WTC11 (cell line): ENCODE results near the gene ERVMER34-1. TPM values are rescaled to one million over a fixed set of nuclear protein-coding genes. Genes with fewer than 3 reads are reported as not detected.

Source experiments
- ATAC-seq: fragments of 200-7000 bp; cut with Tn5 transposase; 2 replicates; pipeline ENCODE4 v1.10.0; 2021; ENCODE audit warnings: mild to moderate bottlenecking, moderate library complexity
- Bru-seq: library from RNA; stranded (reverse); fragments of 400-500 nt; gene quantifications from one replicate; lab custom pipeline; 2021; lab: Mats Ljungman, UMichigan
- CTCF ChIA-PET: fragments of 300-600 bp; sonication (Branson Sonifier 250); formaldehyde crosslinking; loops from one replicate; lab custom pipeline; 2021; ENCODE audit warnings: antibody characterized with exemption; lab: Charles Lee
- POLR2A ChIA-PET: fragments of 350-600 bp; sonication (Branson Sonifier 250); formaldehyde crosslinking; loops from one replicate; lab custom pipeline; 2021; ENCODE audit warnings: antibody characterized with exemption; lab: Charles Lee
- DNase-seq: peaks from one replicate; pipeline ENCODE4 v3.0.0; 2021; ENCODE audit warnings: low spot score
- H3K27ac Mint-ChIP-seq: 2 replicates; pipeline ENCODE4 v1.8.0; 2021; ENCODE audit warnings: mixed read lengths
- H3K27me3 Mint-ChIP-seq: 2 replicates; pipeline ENCODE4 v1.8.0; 2021; ENCODE audit warnings: low read depth, mild to moderate bottlenecking, moderate library complexity, mixed read lengths
- H3K36me3 Mint-ChIP-seq: 2 replicates; pipeline ENCODE4 v1.8.0; 2021; ENCODE audit warnings: mixed read lengths
- H3K4me1 Mint-ChIP-seq: 2 replicates; pipeline ENCODE4 v1.8.0; 2022; ENCODE audit warnings: mixed read lengths
- H3K4me3 Mint-ChIP-seq: 2 replicates; pipeline ENCODE4 v1.8.0; 2021; ENCODE audit warnings: mild to moderate bottlenecking, moderate library complexity, mixed read lengths
- H3K9me3 Mint-ChIP-seq: 2 replicates; pipeline ENCODE4 v1.8.0; 2021; ENCODE audit warnings: mixed read lengths
- ELF4 ChIP-seq: sonication (generic); formaldehyde crosslinking; IDR thresholded peaks from 2 replicates; pipeline ENCODE4 v1.8.1; 2022; ENCODE audit warnings: low read depth, mild to moderate bottlenecking, moderate library complexity, missing genetic modification reagents
- ESRRA ChIP-seq: sonication (generic); formaldehyde crosslinking; IDR thresholded peaks from 2 replicates; pipeline ENCODE4 v1.8.1; 2022; ENCODE audit warnings: mild to moderate bottlenecking, missing genetic modification reagents, borderline replicate concordance
- FOXP1 ChIP-seq: sonication (generic); formaldehyde crosslinking; IDR thresholded peaks from 2 replicates; pipeline ENCODE4 v1.8.0; 2022; ENCODE audit warnings: missing genetic modification reagents, mild to moderate bottlenecking, moderate library complexity, borderline replicate concordance
- MXD4 ChIP-seq: fragments of 250-450 bp; sonication (Bioruptor Pico); IDR thresholded peaks from 2 replicates; pipeline ENCODE4 v1.8.0; 2021; ENCODE audit warnings: mild to moderate bottlenecking, moderate library complexity, borderline replicate concordance
- NFATC4 ChIP-seq: fragments of 250-450 bp; sonication (Bioruptor Pico); IDR thresholded peaks from 2 replicates; pipeline ENCODE4 v1.9.0; 2021; ENCODE audit warnings: mild to moderate bottlenecking
- NR1H2 ChIP-seq: sonication (generic); formaldehyde crosslinking; IDR thresholded peaks from 2 replicates; pipeline ENCODE4 v1.9.0; 2021; ENCODE audit warnings: mild to moderate bottlenecking, moderate library complexity, missing genetic modification reagents
- OVOL2 ChIP-seq: fragments of 250-450 bp; sonication (Bioruptor Pico); IDR thresholded peaks from 2 replicates; pipeline ENCODE4 v1.9.0; 2021; ENCODE audit warnings: mild to moderate bottlenecking, borderline replicate concordance
- SP1 ChIP-seq: sonication (generic); formaldehyde crosslinking; conservative IDR thresholded peaks from 2 replicates; pipeline ENCODE4 v1.8.1; 2022; ENCODE audit warnings: missing genetic modification reagents
- ZNF416 ChIP-seq: fragments of 250-450 bp; sonication (Bioruptor Pico); IDR thresholded peaks from 2 replicates; pipeline ENCODE4 v1.9.0; 2021; ENCODE audit warnings: mild to moderate bottlenecking, inconsistent platforms
- long read RNA-seq, 3 experiments: library from RNA in 1 of 3; library from capped mRNA in 1 of 3; library from polyadenylated mRNA in 1 of 3; unstranded in 2 of 3; stranded (forward) in 1 of 3; transcript quantifications; one replicate each; pipeline ENCODE4 v2.0.0, GENCODE V29; 2021
- total RNA-seq: library from RNA; stranded (reverse); gene quantifications from 3 replicates; pipeline ENCODE4 v1.2.3, GENCODE V29; 2021
- TF ChIP-seq, protein P1 (sequence below): fragments of 250-450 bp; sonication (Bioruptor Pico); IDR thresholded peaks from 2 replicates; pipeline ENCODE4 v1.9.0; 2021; ENCODE audit warnings: mild to moderate bottlenecking
- TF ChIP-seq, protein P2 (sequence below): sonication (generic); formaldehyde crosslinking; IDR thresholded peaks from 2 replicates; pipeline ENCODE4 v1.8.1; 2023; ENCODE audit warnings: mild to moderate bottlenecking, missing genetic modification reagents, moderate library complexity
- TF ChIP-seq, protein P3 (sequence below): sonication (generic); formaldehyde crosslinking; IDR thresholded peaks from 2 replicates; pipeline ENCODE4 v1.8.0; 2022; ENCODE audit warnings: mild to moderate bottlenecking, missing genetic modification reagents
- TF ChIP-seq, protein P4 (sequence below): sonication (generic); formaldehyde crosslinking; IDR thresholded peaks from 2 replicates; pipeline ENCODE4 v1.8.1; 2022; ENCODE audit warnings: low read depth, missing genetic modification reagents, borderline replicate concordance
- TF ChIP-seq, protein P5 (sequence below): sonication (generic); formaldehyde crosslinking; IDR thresholded peaks from 2 replicates; pipeline ENCODE4 v1.8.1; 2022; ENCODE audit warnings: mild to moderate bottlenecking, moderate library complexity, missing genetic modification reagents
- TF ChIP-seq, protein P6 (sequence below): sonication (generic); formaldehyde crosslinking; IDR thresholded peaks from 2 replicates; pipeline ENCODE4 v1.8.0; 2022; ENCODE audit warnings: mild to moderate bottlenecking, missing genetic modification reagents
- TF ChIP-seq, protein P7 (sequence below): sonication (generic); formaldehyde crosslinking; IDR thresholded peaks from 2 replicates; pipeline ENCODE4 v1.8.1; 2023; ENCODE audit warnings: mild to moderate bottlenecking, missing genetic modification reagents
- TF ChIP-seq, protein P8 (sequence below): sonication (generic); formaldehyde crosslinking; IDR thresholded peaks from 2 replicates; pipeline ENCODE4 v1.8.1; 2022; ENCODE audit warnings: mild to moderate bottlenecking, missing genetic modification reagents, moderate library complexity, borderline replicate concordance

Gene ERVMER34-1, protein sequence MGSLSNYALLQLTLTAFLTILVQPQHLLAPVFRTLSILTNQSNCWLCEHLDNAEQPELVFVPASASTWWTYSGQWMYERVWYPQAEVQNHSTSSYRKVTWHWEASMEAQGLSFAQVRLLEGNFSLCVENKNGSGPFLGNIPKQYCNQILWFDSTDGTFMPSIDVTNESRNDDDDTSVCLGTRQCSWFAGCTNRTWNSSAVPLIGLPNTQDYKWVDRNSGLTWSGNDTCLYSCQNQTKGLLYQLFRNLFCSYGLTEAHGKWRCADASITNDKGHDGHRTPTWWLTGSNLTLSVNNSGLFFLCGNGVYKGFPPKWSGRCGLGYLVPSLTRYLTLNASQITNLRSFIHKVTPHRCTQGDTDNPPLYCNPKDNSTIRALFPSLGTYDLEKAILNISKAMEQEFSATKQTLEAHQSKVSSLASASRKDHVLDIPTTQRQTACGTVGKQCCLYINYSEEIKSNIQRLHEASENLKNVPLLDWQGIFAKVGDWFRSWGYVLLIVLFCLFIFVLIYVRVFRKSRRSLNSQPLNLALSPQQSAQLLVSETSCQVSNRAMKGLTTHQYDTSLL
- 14.6 to 27.8 TPM (median 24.0 TPM) in 3 replicates for total RNA-seq
- percentile 88 among the genes with signal in this experiment for Bru-seq, nascent RNA
- long read RNA-seq, experiment 1, transcript ERVMER34-1-201 (4 exons, 2,744 nt), result minor isoform, 19 of 114 reads
- long read RNA-seq, experiment 1, transcript ERVMER34-1-202 (3 exons, 3,830 nt), result major isoform, 71 of 114 reads
- long read RNA-seq, experiment 1, partial matches to known transcripts, result 5 of 114 reads
- long read RNA-seq, experiment 1, other reads (novel, unspliced or antisense), result 19 of 114 reads
- long read RNA-seq, experiment 2, transcript ERVMER34-1-202 (3 exons, 3,830 nt), result major isoform, 14 of 41 reads
- long read RNA-seq, experiment 2, partial matches to known transcripts, result 1 of 41 reads
- long read RNA-seq, experiment 2, other reads (novel, unspliced or antisense), result 23 of 41 reads
- long read RNA-seq, experiment 3, transcript ERVMER34-1-202 (3 exons, 3,830 nt), result major isoform, 23 of 48 reads
- long read RNA-seq, experiment 3, partial matches to known transcripts, result 4 of 48 reads
- long read RNA-seq, experiment 3, other reads (novel, unspliced or antisense), result 20 of 48 reads

DNA sequence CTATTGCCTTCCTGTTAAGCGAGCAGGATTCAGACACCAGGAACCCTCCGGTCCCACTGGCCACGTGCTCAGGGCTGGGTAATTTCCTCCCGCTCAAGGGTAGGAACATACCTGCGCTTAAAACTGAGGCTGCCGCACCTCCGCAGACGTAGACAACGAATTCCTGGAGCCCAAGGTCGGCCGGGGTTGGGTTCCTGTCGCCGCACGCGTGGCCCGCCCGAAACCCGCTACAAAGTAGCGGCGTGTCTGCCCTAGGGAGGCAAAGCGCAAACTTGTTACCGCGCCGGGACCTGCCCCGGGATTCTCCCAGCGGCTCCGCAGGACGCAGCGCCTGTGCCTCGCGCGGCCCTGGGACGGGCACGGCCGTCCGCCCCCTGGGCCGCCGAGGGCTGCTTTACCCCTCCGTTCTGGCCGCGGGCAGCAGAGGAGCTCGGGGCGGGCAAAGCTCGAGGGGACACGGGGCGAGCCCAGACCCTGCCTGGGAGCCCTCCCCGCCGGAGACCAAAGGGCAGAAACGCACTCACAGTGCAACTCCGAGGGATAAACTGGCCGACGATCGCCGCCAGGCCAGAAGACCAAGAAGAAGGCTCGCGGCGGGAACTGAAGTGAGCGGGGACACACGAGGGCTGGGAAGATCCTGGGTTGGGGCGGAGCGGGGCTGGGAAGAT lies at the start of gene ERVMER34-1:
Gene ERVMER34-1 (minus strand): TSS at position 607 of the 668 bp plus-strand sequence. CDS start 5,905 bp downstream, outside the sequence.
- CTCF ChIA-PET, result no interaction called here
- peak within 1 kb of the TSS; percentile 57; the same call in 1 of the 2 replicates for H3K27ac Mint-ChIP-seq
- peaks cover 6% of the 10 kb centered on the region for H3K9me3 Mint-ChIP-seq
- peaks cover 15% of the 10 kb centered on the region for H3K4me1 Mint-ChIP-seq
- ATAC-seq (peak; percentile 29), DNase-seq (peak; percentile 56)
- peaks cover 43% of the 10 kb centered on the region for H3K36me3 Mint-ChIP-seq
- H3K4me3 Mint-ChIP-seq, result peak within 1 kb of the TSS; percentile 70
- POLR2A ChIA-PET, result interaction anchor here (0.6 to 1.2 kb wide), 4 partner anchors 38 to 93 kb away, joined by 3 read pairs; no protein-coding TSS in a partner anchor
- peaks cover 40% of the 10 kb centered on the region for H3K27me3 Mint-ChIP-seq
- no peak for TF ChIP-seq NFATC4 (CRISPR knock-in tag)
- TF ChIP-seq FOXP1, result peak; percentile 12; the same call in 1 of the 2 replicates
- TF ChIP-seq, protein P1, sequence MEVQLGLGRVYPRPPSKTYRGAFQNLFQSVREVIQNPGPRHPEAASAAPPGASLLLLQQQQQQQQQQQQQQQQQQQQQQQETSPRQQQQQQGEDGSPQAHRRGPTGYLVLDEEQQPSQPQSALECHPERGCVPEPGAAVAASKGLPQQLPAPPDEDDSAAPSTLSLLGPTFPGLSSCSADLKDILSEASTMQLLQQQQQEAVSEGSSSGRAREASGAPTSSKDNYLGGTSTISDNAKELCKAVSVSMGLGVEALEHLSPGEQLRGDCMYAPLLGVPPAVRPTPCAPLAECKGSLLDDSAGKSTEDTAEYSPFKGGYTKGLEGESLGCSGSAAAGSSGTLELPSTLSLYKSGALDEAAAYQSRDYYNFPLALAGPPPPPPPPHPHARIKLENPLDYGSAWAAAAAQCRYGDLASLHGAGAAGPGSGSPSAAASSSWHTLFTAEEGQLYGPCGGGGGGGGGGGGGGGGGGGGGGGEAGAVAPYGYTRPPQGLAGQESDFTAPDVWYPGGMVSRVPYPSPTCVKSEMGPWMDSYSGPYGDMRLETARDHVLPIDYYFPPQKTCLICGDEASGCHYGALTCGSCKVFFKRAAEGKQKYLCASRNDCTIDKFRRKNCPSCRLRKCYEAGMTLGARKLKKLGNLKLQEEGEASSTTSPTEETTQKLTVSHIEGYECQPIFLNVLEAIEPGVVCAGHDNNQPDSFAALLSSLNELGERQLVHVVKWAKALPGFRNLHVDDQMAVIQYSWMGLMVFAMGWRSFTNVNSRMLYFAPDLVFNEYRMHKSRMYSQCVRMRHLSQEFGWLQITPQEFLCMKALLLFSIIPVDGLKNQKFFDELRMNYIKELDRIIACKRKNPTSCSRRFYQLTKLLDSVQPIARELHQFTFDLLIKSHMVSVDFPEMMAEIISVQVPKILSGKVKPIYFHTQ, result no peak
- TF ChIP-seq ELF4, result 0 out of 2 replicates have a peak, but pooled peaks have one; percentile 58
- TF ChIP-seq, protein P2, sequence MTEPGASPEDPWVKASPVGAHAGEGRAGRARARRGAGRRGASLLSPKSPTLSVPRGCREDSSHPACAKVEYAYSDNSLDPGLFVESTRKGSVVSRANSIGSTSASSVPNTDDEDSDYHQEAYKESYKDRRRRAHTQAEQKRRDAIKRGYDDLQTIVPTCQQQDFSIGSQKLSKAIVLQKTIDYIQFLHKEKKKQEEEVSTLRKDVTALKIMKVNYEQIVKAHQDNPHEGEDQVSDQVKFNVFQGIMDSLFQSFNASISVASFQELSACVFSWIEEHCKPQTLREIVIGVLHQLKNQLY (CRISPR knock-in tag), result 0 out of 2 replicates have a peak, but pooled peaks have one; percentile 6
- 0 out of 2 replicates have a peak, but pooled peaks have one; percentile 70 for TF ChIP-seq ESRRA
- no peak for TF ChIP-seq MXD4 (CRISPR knock-in tag)
- no peak for TF ChIP-seq ZNF416
- TF ChIP-seq, protein P3, sequence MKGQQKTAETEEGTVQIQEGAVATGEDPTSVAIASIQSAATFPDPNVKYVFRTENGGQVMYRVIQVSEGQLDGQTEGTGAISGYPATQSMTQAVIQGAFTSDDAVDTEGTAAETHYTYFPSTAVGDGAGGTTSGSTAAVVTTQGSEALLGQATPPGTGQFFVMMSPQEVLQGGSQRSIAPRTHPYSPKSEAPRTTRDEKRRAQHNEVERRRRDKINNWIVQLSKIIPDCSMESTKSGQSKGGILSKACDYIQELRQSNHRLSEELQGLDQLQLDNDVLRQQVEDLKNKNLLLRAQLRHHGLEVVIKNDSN, result peak; percentile 66
- TF ChIP-seq OVOL2, result no peak
- TF ChIP-seq, protein P4, sequence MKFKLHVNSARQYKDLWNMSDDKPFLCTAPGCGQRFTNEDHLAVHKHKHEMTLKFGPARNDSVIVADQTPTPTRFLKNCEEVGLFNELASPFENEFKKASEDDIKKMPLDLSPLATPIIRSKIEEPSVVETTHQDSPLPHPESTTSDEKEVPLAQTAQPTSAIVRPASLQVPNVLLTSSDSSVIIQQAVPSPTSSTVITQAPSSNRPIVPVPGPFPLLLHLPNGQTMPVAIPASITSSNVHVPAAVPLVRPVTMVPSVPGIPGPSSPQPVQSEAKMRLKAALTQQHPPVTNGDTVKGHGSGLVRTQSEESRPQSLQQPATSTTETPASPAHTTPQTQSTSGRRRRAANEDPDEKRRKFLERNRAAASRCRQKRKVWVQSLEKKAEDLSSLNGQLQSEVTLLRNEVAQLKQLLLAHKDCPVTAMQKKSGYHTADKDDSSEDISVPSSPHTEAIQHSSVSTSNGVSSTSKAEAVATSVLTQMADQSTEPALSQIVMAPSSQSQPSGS, result no peak; the same call in 1 of the 2 replicates
- TF ChIP-seq, protein P5, sequence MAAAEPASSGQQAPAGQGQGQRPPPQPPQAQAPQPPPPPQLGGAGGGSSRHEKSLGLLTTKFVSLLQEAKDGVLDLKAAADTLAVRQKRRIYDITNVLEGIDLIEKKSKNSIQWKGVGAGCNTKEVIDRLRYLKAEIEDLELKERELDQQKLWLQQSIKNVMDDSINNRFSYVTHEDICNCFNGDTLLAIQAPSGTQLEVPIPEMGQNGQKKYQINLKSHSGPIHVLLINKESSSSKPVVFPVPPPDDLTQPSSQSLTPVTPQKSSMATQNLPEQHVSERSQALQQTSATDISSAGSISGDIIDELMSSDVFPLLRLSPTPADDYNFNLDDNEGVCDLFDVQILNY (CRISPR knock-in tag), result 0 out of 2 replicates have a peak, but pooled peaks have one; percentile 22
- TF ChIP-seq, protein P6, sequence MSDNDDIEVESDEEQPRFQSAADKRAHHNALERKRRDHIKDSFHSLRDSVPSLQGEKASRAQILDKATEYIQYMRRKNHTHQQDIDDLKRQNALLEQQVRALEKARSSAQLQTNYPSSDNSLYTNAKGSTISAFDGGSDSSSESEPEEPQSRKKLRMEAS (CRISPR knock-in tag), result peak; percentile 96
- TF ChIP-seq, protein P7, sequence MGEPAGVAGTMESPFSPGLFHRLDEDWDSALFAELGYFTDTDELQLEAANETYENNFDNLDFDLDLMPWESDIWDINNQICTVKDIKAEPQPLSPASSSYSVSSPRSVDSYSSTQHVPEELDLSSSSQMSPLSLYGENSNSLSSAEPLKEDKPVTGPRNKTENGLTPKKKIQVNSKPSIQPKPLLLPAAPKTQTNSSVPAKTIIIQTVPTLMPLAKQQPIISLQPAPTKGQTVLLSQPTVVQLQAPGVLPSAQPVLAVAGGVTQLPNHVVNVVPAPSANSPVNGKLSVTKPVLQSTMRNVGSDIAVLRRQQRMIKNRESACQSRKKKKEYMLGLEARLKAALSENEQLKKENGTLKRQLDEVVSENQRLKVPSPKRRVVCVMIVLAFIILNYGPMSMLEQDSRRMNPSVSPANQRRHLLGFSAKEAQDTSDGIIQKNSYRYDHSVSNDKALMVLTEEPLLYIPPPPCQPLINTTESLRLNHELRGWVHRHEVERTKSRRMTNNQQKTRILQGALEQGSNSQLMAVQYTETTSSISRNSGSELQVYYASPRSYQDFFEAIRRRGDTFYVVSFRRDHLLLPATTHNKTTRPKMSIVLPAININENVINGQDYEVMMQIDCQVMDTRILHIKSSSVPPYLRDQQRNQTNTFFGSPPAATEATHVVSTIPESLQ (CRISPR knock-in tag), result 0 out of 2 replicates have a peak, but pooled peaks have one; percentile 3
- no peak for TF ChIP-seq SP1 (CRISPR knock-in tag)
- TF ChIP-seq, protein P8, sequence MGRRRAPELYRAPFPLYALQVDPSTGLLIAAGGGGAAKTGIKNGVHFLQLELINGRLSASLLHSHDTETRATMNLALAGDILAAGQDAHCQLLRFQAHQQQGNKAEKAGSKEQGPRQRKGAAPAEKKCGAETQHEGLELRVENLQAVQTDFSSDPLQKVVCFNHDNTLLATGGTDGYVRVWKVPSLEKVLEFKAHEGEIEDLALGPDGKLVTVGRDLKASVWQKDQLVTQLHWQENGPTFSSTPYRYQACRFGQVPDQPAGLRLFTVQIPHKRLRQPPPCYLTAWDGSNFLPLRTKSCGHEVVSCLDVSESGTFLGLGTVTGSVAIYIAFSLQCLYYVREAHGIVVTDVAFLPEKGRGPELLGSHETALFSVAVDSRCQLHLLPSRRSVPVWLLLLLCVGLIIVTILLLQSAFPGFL, result no peak
- TF ChIP-seq NR1H2 (CRISPR knock-in tag), result no peak
